ENCODE data around the gene NR2F1-AS1.

The NR2F1-AS1 gene

DNA sequence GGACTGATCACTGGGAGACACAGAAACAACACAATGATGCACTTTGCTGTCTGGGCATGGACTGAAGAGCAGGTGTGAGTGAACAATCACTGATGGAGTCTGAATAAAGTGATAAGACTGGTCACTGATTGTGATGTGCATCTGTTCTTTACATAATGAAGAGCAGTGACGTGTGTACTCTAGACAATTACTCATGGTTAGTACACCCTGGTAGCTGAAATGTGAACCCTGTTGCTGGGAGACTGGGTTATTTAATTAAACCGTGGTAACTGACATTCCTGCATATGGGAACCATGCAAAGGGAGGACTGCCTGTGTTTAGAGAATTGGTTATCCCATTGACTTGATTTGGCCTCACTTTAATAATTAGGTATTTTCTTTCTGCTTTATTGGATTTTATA, 202.9 kb downstream of the NR2F1-AS1 start:
- DNase-seq, result no peak

DNA sequence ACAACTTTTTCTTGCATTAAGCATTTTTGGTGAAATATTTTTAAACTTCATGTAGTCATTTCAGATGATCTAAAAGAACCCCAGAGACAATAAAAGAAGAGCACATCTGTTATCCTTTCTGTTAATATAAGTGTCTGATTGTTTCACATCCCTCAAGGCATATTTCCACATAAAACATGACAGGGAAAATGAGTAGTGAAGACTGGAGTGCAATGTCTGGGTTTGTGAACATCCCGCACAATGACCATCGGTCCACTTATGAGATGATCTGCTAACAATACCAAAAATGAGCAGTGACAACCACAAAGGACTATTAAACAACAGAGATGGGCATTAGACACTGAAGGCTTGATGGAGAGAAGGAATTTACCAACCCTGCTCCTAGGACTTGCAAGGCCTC, 209.1 kb downstream of the NR2F1-AS1 start:
- no peak for DNase-seq

DNA sequence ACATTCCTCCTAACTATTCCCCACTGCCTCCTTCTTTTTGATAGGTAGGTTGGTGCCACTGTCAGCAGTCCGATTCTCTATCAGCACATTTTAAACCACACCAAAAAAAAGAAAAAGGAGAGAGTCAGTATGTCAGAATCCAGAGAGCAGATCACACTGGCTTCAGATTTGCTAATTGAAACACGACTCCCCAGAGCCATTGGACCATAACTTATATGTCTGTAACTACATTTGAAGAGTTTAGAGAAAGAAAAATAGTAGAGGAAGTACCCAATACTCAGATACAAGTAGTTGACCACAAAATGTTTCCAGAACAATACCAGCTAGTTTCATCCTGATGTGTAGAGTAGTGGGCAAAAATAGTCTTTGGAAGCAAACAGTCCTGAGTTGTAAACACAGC, 216.6 kb downstream of the NR2F1-AS1 start:
- DNase-seq, result no peak

DNA sequence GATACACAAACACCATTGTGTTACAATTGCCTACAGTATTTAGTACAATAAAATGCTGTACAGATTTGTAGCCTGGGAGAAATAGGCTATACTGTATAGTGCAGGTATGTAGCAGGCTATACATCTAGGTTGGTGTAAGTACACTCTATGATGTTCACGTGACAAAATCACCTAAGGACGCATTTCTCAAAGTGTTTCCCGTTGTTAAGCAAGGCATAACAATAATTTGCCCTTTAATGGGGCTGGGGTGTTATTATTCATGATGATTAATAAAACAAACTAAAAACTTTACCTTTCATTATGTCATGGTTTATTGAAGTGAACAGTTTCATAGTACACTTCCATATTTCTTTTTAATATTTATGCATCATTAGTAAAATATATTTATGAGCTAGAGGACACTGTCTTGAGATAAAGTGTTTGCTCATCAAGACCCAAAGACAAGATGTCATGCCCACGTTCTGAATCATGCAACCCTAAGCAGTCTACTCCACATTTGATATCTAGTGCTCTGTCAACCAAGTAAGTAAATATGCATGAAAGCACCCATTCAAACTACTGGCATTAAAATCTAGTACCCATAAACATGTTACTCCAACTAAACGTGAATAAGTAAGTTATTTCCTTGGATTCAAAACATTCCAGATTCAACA, 220.5 kb downstream of the NR2F1-AS1 start:
- no peak for DNase-seq

DNA sequence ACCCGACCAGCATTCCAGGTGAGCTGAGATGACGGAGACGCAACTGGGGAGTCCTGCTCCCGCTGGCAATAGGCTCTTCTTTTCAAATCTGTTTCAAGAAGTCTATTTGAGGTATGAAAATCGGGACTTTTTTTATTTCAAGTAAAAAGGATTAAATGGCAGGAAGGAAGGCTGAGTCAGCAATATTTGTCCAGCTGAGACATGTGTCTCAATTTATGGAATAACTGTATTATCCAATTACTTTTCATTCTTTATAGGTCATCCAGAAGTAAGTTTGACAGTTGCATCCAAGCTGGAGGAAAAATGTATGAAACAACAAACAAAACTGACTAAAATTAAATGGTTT, 221.1 kb downstream of the NR2F1-AS1 start:
- no peak for DNase-seq

Data from activated CD4-positive, alpha-beta T cell treated with anti-CD3 and anti-CD28 coated beads for 4 hours (primary cell).